Subcutaneous adipose tissue (tissue), 4 donors: ENCODE measurements around the gene PCNX2. TPM values are rescaled to one million over a fixed set of nuclear protein-coding genes. Genes with fewer than 3 reads are reported as not detected.

Experiments
- CTCF ChIP-seq: fragments of 450-650 bp; IDR thresholded peaks from one replicate; pipeline ENCODE4 v1.5.1; 2016; ENCODE audit warnings: low read depth, mild to moderate bottlenecking, control low read depth, antibody characterized with exemption, moderate library complexity
- total RNA-seq, 4 donors: library from RNA; depleted of rRNA; stranded (reverse); fragments of >200 nt; gene quantifications; one replicate each; pipeline ENCODE4 v1.1.0, GENCODE V29; 2016

Gene PCNX2
- total RNA-seq, 4 donors from 2014 or later = 13.0 to 33.1 (median 18.4) TPM

- TF ChIP-seq CTCF = no peak
Measured at GRCh38 chr1:233033361-233033760, 262.2 kb downstream of the PCNX2 start.

- no peak for TF ChIP-seq CTCF
Measured at GRCh38 chr1:233032916-233033315, 262.6 kb downstream of the PCNX2 start.

- no peak for TF ChIP-seq CTCF
Measured at GRCh38 chr1:233031521-233031920, 264.0 kb downstream of the PCNX2 start.

GRCh38 chr1:233027046-233027445, 268.5 kb downstream of the PCNX2 start:
- no peak for TF ChIP-seq CTCF

GRCh38 chr1:233025567-233025966, 270.0 kb downstream of the PCNX2 start:
- no peak for TF ChIP-seq CTCF

GRCh38 chr1:233025157-233025556, 270.4 kb downstream of the PCNX2 start:
- no peak for TF ChIP-seq CTCF

GRCh38 chr1:233024199-233024598, 271.3 kb downstream of the PCNX2 start:
- no peak for TF ChIP-seq CTCF
